ENCODE results near the gene NUP88.

The NUP88 gene

DNA sequence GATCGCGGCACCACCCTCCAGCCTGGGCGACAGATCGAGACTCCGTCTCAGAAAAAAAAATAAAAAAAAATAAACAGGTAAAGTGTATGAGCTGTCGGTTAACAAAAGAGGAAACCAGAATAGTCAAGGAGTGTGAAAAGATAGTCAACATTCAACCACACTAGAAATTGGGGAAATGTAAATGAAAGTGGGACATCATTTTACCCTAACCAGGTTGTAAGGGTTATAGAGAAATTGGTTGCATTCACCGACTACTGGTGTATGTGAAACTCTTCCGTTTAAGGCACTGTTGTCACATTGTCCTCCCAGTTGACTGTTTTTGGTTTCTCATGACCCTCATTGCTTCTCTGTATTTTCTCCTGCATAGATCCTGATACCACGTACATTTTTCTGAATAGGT is 74.5 kb downstream of the NUP88 start:
- no peak overlapping the region for H3K4me3 ChIP-seq (ENCODE audit: low read depth, low read length)
- DNase-seq (ENCODE audit: low read depth), result no peak
- TF ChIP-seq POLR2A (IDR thresholded peaks at IDR 0.05; ENCODE audit: extremely low read depth, insufficient read length) (no peak), MAX (IDR thresholded peaks at IDR 0.05; ENCODE audit: low read depth, low read length) (no peak), MYC (IDR thresholded peaks at IDR 0.05; ENCODE audit: low read depth, low read length) (no peak)
- TF ChIP-seq, protein P1, sequence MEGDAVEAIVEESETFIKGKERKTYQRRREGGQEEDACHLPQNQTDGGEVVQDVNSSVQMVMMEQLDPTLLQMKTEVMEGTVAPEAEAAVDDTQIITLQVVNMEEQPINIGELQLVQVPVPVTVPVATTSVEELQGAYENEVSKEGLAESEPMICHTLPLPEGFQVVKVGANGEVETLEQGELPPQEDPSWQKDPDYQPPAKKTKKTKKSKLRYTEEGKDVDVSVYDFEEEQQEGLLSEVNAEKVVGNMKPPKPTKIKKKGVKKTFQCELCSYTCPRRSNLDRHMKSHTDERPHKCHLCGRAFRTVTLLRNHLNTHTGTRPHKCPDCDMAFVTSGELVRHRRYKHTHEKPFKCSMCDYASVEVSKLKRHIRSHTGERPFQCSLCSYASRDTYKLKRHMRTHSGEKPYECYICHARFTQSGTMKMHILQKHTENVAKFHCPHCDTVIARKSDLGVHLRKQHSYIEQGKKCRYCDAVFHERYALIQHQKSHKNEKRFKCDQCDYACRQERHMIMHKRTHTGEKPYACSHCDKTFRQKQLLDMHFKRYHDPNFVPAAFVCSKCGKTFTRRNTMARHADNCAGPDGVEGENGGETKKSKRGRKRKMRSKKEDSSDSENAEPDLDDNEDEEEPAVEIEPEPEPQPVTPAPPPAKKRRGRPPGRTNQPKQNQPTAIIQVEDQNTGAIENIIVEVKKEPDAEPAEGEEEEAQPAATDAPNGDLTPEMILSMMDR (IDR thresholded peaks at IDR 0.05; ENCODE audit: low read depth, low read length), result no peak

Measured in NB4 (cell line).